ENCODE measurements around the gene CALN1. TPM values are rescaled to one million over a fixed set of nuclear protein-coding genes. Genes with fewer than 3 reads are reported as not detected.

The CALN1 gene
- total RNA-seq, 2 donors from 2014 or later: 0.52 to 1.6 TPM

DNA sequence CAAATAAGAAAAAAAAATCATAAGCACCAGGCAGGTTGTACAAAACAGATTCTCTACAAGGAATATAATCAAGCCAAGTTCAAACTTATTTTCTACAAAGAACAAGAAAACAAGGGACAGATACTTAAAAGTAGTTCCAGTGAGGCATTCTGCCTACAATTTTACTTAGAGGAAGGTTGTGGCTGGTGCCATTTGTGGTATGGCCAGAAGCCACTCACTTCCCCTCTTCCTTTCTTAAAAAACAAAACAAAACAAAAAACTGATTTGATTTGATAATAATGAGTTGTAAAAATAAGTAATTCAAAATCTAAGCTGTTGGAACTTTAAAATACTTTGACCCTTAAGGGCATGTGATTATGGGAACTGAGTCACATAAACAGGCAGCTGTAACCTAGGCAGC is 420.6 kb downstream of the CALN1 start:
- Histone ChIP-seq H3K9me3 (no peaks in the 10 kb centered on the region), H3K4me1 (no peaks in the 10 kb centered on the region), H3K4me3 (no peak overlapping the region), H3K36me3 (replicated peaks in 1 of 2; ENCODE audit: insufficient read depth in 1 of 2, low read depth in 2 of 2) (no peaks in the 10 kb centered on the region), H3K27ac (no peak overlapping the region), H3K27me3 (no peaks in the 10 kb centered on the region)
- ATAC-seq (no peak), DNase-seq (no peak)
- TF ChIP-seq, protein P1, sequence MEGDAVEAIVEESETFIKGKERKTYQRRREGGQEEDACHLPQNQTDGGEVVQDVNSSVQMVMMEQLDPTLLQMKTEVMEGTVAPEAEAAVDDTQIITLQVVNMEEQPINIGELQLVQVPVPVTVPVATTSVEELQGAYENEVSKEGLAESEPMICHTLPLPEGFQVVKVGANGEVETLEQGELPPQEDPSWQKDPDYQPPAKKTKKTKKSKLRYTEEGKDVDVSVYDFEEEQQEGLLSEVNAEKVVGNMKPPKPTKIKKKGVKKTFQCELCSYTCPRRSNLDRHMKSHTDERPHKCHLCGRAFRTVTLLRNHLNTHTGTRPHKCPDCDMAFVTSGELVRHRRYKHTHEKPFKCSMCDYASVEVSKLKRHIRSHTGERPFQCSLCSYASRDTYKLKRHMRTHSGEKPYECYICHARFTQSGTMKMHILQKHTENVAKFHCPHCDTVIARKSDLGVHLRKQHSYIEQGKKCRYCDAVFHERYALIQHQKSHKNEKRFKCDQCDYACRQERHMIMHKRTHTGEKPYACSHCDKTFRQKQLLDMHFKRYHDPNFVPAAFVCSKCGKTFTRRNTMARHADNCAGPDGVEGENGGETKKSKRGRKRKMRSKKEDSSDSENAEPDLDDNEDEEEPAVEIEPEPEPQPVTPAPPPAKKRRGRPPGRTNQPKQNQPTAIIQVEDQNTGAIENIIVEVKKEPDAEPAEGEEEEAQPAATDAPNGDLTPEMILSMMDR (IDR thresholded peaks at IDR 0.05): no peak
- TF ChIP-seq POLR2A (IDR thresholded peaks at IDR 0.05): no peak
- intact Hi-C loops (cut with DNase I): no loop called here

DNA sequence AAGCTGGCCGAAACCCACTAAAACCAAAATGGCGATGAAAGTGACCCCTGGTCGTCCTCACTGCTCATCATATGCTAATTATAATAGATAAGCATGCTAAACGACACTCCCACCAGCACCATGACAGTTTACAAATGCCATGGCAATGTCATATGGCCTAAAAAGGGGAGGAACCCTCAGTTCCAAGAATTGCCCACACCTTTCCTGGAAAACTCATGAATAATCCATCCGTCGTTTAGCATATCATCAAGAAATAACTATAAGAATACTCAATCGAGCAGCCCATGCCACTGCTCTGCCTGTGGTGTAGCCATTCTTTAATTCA is 422.0 kb downstream of the CALN1 start:
- H3K36me3 ChIP-seq (replicated peaks in 1 of 2; ENCODE audit: insufficient read depth in 1 of 2, low read depth in 2 of 2): no peaks in the 10 kb centered on the region
- TF ChIP-seq, protein P1 (IDR thresholded peaks at IDR 0.05): no peak
- TF ChIP-seq POLR2A (IDR thresholded peaks at IDR 0.05): no peak
- 72 to 75% methylated on average over 7 of the region's 7 CpGs for WGBS, 2 donors
- H3K4me1 ChIP-seq: no peaks in the 10 kb centered on the region
- H3K4me3 ChIP-seq: no peak overlapping the region
- H3K9me3 ChIP-seq: no peaks in the 10 kb centered on the region
- H3K27ac ChIP-seq: no peak overlapping the region
- DNase-seq: no peak
- intact Hi-C loops (cut with DNase I): no loop called here
- H3K27me3 ChIP-seq: no peaks in the 10 kb centered on the region
- ATAC-seq: no peak

DNA sequence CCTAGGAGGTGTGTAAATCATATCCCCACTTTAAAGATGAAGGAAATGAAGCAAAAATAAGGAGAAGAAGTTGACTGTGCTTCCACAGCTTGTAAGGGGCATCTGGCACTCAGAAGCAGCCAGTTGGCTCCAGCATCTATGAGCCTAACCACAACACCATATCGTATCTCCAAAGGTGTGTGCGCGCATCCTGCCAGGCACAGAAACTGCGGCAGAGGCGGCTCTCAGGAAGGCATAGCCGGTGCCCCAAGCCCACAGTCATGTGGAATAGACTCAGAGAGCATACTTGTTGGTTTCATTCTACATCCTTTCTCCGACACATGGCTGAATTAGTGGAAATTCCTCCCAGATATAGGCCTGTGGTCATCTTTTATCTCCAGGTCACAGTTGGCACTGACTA is 423.9 kb downstream of the CALN1 start:
- no peak for TF ChIP-seq POLR2A (IDR thresholded peaks at IDR 0.05)
- TF ChIP-seq, protein P1 (IDR thresholded peaks at IDR 0.05): no peak
- intact Hi-C loops (cut with DNase I): no loop called here
- Histone ChIP-seq H3K9me3 (no peaks in the 10 kb centered on the region), H3K27me3 (no peaks in the 10 kb centered on the region), H3K4me3 (no peak overlapping the region), H3K4me1 (no peaks in the 10 kb centered on the region), H3K27ac (no peak overlapping the region), H3K36me3 (replicated peaks in 1 of 2; ENCODE audit: insufficient read depth in 1 of 2, low read depth in 2 of 2) (no peaks in the 10 kb centered on the region)
- no peak for DNase-seq
- WGBS, 2 donors: 78 to 90% methylated on average over 7 of the region's 7 CpGs
- no peak for ATAC-seq

DNA sequence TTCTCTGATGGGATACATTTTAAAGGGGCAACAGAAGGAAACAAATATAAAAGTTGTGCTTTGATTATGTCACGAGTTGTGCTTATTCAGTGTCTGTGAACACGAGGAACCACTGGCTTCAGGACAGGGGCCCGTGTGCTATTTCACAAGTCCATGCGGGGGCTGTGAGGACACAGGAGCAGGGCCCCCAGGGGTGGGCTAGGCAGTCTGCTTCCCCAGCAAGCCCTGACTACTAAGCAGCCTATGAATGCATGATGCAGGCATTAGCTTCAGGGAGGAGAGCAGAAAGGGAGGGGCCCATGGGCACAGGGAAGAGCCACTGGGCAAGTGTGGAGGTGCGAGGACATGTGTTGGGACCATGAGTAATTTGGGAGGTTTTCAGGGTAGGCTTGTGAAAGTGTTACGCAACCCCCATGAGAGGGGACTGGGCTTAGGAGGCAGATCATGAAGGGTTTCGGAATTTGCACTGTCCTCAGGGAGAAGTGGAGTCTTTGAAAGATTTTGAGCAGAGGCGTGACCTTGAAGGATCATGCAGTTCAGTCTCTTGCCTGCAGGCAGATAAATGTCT is 424.9 kb downstream of the CALN1 start:
- 59 to 71% methylated on average over 8 of the region's 8 CpGs for WGBS, 2 donors
- no peak for ATAC-seq
- intact Hi-C loops (cut with DNase I): no loop called here
- H3K9me3 ChIP-seq: no peaks in the 10 kb centered on the region
- TF ChIP-seq, protein P1 (IDR thresholded peaks at IDR 0.05): no peak
- no peak for TF ChIP-seq POLR2A (IDR thresholded peaks at IDR 0.05)
- no peaks in the 10 kb centered on the region for H3K4me1 ChIP-seq
- DNase-seq: peak in 1 of 4 donors; percentile 8
- H3K36me3 ChIP-seq (replicated peaks in 1 of 2; ENCODE audit: insufficient read depth in 1 of 2, low read depth in 2 of 2): no peaks in the 10 kb centered on the region
- H3K27me3 ChIP-seq: no peaks in the 10 kb centered on the region
- no peak overlapping the region for H3K27ac ChIP-seq
- no peak overlapping the region for H3K4me3 ChIP-seq

GRCh38 chr7:71984348-71984747 is 427.8 kb downstream of the CALN1 start:
- TF ChIP-seq, protein P1 (IDR thresholded peaks at IDR 0.05): no peak
- no peak for TF ChIP-seq POLR2A (IDR thresholded peaks at IDR 0.05)
- no peaks in the 10 kb centered on the region for H3K36me3 ChIP-seq (replicated peaks in 1 of 2; ENCODE audit: insufficient read depth in 1 of 2, low read depth in 2 of 2)
- no peak for DNase-seq
- no peaks in the 10 kb centered on the region for H3K27me3 ChIP-seq
- intact Hi-C loops (cut with DNase I): no loop called here
- ATAC-seq: no peak
- H3K4me3 ChIP-seq: no peak overlapping the region
- no peak overlapping the region for H3K27ac ChIP-seq
- WGBS, 2 donors: 74 to 80% methylated on average over 2 of the region's 2 CpGs
- H3K4me1 ChIP-seq: no peaks in the 10 kb centered on the region
- no peaks in the 10 kb centered on the region for H3K9me3 ChIP-seq
